ENCODE results near the gene APBB1IP.

DNA sequence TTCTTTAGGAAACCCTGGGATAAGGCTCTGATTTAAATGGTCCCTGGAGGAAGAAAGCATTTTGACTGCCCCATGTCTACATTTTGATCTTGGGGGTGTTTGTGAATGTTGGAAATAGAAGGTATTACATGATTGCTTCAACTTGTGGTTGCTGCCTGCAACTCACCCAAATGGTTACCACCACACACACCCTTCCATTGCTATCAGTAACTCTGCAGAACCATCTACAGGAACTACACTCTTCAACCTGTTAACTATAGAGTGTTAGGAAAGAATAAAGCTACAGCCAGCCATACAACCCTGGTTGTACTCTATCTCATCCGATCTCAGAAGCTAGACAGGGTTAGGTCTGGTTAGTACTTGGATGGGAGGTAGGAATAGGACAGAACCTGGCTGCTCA, 71.2 kb downstream of the APBB1IP start:
- TF ChIP-seq SPI1 (IDR thresholded peaks at IDR 0.05; ENCODE audit: borderline replicate concordance, low read depth) = no peak
- TF ChIP-seq, protein P1, sequence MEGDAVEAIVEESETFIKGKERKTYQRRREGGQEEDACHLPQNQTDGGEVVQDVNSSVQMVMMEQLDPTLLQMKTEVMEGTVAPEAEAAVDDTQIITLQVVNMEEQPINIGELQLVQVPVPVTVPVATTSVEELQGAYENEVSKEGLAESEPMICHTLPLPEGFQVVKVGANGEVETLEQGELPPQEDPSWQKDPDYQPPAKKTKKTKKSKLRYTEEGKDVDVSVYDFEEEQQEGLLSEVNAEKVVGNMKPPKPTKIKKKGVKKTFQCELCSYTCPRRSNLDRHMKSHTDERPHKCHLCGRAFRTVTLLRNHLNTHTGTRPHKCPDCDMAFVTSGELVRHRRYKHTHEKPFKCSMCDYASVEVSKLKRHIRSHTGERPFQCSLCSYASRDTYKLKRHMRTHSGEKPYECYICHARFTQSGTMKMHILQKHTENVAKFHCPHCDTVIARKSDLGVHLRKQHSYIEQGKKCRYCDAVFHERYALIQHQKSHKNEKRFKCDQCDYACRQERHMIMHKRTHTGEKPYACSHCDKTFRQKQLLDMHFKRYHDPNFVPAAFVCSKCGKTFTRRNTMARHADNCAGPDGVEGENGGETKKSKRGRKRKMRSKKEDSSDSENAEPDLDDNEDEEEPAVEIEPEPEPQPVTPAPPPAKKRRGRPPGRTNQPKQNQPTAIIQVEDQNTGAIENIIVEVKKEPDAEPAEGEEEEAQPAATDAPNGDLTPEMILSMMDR (IDR thresholded peaks at IDR 0.05; ENCODE audit: insufficient read depth, low read length) = no peak
